NCI-H2107 (cell line): ENCODE data around the gene MRPL10.
A peak's percentile ranks its signal among the peaks of the same experiment; 100 is the strongest.

Source experiments
- DNase-seq: peaks from one replicate; lab custom pipeline; 2025; lab: John Stamatoyannopoulos, UW

Gene MRPL10

DNA sequence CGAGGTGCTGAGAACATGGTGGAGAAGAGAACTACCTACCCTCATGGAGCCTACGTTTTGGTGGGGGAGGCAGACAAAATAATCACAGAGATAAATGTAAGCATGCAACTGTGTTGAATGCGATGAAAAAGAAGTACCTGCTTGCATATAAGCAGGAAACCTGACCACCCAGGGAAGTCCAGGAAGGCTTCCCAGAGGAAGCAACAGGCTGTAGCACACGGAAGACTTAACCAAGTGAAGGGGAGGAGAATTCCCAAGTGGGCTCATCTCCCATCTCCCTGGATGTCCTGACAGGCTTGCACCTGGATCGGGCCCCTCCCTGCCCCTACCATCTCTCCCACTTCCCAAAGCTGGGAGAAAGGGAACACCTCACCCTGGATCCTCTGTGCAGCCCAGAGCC, 7.7 kb upstream of the MRPL10 start:
- no peak for DNase-seq

- no peak for DNase-seq
Observed at GRCh38 chr17:47838636-47839035, 7.3 kb upstream of the MRPL10 start.

- DNase-seq: no peak
Observed at GRCh38 chr17:47837401-47838039, 6.2 kb upstream of the MRPL10 start.

- no peak for DNase-seq
Observed at GRCh38 chr17:47836601-47837000, 5.3 kb upstream of the MRPL10 start.

GRCh38 chr17:47834756-47835155, 3.4 kb upstream of the MRPL10 start:
- DNase-seq: no peak

GRCh38 chr17:47831934-47832327, 590 bp upstream of the MRPL10 start:
- DNase-seq: no peak

DNA sequence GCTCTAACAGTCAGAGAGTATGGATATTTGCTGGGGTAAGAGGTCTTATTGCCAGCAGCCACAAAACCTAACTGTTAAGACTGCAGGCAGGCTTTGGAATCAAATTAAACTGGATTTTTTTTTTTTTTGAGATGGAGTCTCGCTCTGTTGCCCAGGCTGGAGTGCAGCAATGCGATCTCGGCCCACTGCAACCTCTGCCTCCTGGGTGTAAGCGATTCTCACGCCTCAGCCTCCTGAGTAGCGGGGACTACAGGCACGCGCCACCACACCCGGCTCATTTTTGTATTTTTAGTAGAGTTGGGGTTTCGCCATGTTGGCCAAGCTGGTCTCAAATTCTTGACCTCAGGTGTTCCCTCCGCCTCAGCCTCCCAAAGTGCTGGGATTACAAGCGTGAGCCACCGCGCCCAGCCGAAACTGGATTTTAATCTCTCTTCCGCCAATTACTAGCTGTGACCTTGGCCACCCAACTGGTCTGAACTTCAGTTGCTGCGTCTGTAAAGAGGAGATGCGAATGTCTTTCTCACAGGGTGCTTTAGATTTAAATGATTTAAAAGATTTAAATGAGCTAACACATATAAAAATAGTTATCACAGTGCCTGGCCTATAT, 842 bp downstream of the MRPL10 start:
- no peak for DNase-seq

DNA sequence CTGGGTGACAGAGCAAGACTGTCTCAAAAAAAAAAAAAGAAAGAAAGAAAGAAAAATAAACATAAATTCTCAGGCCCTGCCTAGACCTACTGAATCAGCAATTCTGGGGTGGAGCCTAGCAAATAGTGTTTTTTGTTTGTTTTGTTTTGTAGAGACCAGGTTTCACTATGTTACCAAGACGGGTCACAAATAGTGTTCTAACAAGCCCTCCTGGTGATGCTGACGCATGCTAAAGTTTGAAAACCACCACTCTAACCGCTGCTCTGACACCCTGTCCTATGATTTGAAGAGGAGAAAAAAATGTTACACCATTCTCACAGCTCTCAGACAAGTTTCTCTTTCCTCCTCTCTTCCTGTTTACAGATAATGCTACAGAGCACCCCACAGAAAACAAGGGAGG, 1.5 kb downstream of the MRPL10 start:
- no peak for DNase-seq

- DNase-seq: no peak
Observed at GRCh38 chr17:47823519-47823918, 7.8 kb downstream of the MRPL10 start.

- DNase-seq: no peak
Observed at GRCh38 chr17:47822785-47823184, 8.6 kb downstream of the MRPL10 start.

GRCh38 chr17:47821424-47822391, 9.6 kb downstream of the MRPL10 start, which contains the start of gene OSBPL7:
OSBPL7 (minus strand) TSS chr17:47821794; CDS start chr17:47820278, 1,516 bp downstream.
- peak; percentile 48 for DNase-seq

DNA sequence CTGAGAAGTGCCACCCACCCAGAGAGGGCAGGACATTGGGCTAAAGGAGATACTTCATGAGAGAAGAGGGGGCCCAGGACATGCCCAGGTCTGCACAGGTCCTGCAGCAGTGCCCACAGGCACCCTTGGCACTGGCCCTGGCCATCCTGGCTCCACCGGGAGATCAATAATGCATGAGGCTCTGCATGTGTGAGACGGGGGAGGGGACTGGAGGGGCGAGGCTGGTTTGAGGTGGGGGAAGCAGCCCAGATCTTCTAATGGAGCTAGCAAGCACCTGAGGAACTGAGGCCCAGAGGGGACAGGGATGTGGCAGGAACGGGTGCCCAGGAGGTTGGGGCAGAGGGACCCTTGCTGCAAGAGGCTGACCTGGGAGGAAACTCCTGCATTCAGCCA, 10.3 kb downstream of the MRPL10 start:
- DNase-seq: no peak

DNA sequence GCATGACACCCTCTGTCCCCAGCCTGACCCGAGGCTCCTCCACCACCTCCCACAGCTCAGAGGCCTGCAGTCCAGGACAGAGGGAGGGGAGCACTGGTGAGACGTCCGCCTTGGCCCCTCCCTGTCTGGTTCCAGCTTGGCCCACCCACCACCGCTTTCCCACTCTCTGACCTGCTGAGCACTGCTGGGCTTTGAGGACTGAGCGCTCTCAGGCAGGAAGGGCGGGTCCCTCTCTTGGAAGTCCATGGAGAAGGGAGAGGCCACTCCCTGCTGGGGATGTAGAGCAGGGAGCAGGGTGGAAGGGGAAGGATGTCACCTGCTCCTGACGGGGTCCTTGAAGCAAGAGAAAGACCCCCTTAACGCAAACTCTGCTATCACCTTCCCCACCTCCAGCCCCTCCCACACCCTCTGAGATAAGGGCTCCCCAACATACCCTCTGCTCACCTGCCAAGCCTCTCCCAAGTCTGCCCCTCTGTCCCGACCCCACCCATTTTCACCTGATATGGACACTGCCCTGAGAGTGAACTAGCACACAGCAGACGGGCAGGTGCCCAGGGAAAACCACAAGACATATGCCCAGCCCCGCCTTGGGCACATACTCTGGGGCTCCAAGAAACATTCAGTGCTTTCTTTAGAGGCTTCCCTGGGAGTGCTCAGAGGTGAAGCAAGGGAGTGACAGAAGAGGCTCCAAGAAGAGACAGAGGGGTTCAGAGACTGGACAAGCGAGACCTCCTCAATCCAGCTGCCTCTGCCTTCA, 11.1 kb downstream of the MRPL10 start:
- no peak for DNase-seq

DNA sequence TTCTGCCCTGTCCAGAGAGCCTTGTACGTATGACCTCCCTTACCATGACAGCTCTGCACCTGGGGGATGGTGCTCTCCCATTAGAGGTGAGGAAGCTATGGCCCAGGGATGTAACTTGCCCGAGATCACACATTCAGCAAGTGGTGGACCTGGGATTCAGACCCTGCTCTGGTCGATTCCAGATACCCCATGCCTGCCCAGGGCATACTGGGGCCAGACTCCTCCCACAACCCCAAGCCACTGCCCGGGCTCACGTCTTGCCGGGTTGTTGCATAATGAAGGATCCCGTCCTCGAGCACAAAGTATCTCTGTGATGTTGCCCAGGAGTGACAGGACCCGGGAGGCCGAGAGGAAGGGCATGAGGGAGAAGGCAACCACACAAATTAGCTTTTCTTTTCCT, 11.9 kb downstream of the MRPL10 start:
- no peak for DNase-seq

DNA sequence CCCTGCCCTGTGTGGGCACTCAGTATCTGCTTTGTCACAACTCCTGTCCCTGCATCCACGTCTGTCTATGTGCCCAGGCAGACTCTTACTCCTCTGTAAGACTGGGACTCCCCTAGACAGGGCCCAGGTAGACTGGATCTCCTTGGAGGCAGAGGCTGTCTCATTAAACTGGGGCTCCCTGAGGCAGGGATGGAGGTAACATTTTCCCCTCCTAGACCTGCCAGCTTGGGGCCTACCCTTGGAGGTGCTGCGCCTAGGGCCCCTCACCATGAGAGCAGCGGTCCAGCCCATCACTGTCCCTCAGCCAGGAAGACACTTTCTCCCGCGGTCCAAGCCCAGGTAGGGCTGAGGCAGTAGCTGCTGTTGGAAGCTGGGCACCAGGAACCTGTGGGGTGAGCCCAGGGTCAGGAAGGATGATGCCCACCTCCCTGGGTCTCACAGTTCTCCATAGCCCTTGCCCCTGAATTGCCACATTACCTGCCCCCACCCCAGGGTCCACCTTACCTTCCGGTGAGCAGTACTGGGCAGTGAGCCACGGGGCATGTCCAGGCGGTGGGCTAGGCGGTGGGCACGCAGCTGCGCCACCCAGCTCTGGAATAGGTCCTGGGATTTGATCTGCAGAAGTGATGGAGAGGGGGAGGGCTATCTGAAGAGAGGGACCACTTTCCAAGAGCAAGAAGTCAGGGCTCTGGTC, 13.2 kb downstream of the MRPL10 start:
- DNase-seq: no peak

GRCh38 chr17:47816947-47817346, 14.4 kb downstream of the MRPL10 start:
- no peak for DNase-seq

DNA sequence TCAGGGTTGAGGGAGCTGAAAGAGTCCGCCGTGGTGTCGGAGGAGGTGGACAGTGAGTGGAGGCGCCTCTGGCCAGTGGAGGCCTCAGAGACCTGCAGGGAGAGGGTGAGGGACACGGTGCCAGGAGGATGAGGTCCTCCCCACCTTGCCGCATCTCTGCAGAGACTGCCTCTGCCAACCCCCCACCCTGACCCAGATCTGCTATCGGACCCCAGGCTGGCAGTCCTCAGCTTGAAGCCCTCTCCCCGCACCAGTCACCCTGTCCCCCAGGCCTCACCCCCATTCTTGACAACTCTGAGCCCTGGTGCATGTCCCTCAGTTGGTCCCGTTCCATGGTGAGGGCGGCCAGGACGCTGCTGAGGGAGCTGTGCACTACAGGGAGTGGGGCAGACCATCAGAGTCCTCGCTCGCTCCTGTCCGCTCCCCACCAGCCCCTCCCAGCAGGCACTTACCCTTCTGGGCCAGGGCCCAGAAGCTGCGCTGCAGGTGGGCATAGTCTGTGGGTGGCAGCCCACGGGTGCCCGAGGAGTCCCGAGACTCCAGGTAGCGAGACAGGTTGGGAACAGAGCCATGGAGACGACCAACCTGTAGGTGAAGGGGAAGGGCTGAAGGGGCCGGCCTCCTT, 15.1 kb downstream of the MRPL10 start:
- DNase-seq: no peak

GRCh38 chr17:47815106-47815918, 16.0 kb downstream of the MRPL10 start:
- DNase-seq: no peak

GRCh38 chr17:47813512-47814031, 17.8 kb downstream of the MRPL10 start:
- no peak for DNase-seq

DNA sequence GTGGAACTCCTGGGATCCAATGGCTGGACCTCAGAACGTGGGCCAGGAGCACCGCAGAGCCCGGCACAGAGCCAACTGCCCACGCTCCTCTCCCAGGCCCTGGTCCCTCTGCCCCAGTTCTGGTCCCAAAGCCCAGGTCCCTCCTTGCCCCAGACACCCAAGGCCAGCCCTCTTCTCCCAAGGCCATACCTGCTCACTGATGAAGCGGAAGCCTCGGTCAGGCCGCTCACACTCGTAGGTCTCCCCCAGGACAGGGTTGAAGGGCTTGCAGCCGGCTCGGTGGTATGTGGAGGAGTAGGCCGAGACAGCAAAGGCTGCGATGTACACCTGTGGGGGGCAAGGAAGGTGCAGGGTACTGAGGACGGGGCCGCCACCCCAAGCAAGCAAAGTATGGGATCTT, 18.3 kb downstream of the MRPL10 start:
- no peak for DNase-seq
